Globus pallidus (tissue), 1 donor: ENCODE results near the gene TMEM127.
"Not testable (repeated sequence)": the region's sequence is repeated elsewhere in the genome, so short reads cannot be mapped to it uniquely, and the experiment has no call there.

Source experiments
- DNase-seq: peaks from one replicate; pipeline ENCODE4 v3.0.0-alpha.2; 2015; ENCODE audit warnings: low spot score

TMEM127 gene

GRCh38 chr2:96240341-96241038 lies 25.3 kb downstream of the TMEM127 start:
- no peak for DNase-seq

- DNase-seq, result no peak
Measured at GRCh38 chr2:96239745-96240264, 26.0 kb downstream of the TMEM127 start.

GRCh38 chr2:96239091-96239490 lies 26.7 kb downstream of the TMEM127 start:
- DNase-seq, result no peak

GRCh38 chr2:96238266-96238665 lies 27.5 kb downstream of the TMEM127 start:
- DNase-seq, result no peak

- DNase-seq, result no peak
Measured at GRCh38 chr2:96236882-96237281, 28.9 kb downstream of the TMEM127 start.

- no peak for DNase-seq
Measured at GRCh38 chr2:96233880-96234316, 31.9 kb downstream of the TMEM127 start.

GRCh38 chr2:96233436-96233835 lies 32.4 kb downstream of the TMEM127 start:
- DNase-seq, result no peak

- no peak for DNase-seq
Measured at GRCh38 chr2:96231316-96231715, 34.5 kb downstream of the TMEM127 start.

- DNase-seq, result peak; percentile 41
Measured at GRCh38 chr2:96225016-96225533, 40.7 kb downstream of the TMEM127 start.

GRCh38 chr2:96221106-96221505 lies 44.7 kb downstream of the TMEM127 start:
- not testable (repeated sequence) for DNase-seq

- DNase-seq, result not testable (repeated sequence)
Measured at GRCh38 chr2:96219959-96220358, 45.8 kb downstream of the TMEM127 start.

- no peak for DNase-seq
Measured at GRCh38 chr2:96218508-96219131, 47.2 kb downstream of the TMEM127 start.

GRCh38 chr2:96214554-96214953 lies 51.2 kb downstream of the TMEM127 start:
- no peak for DNase-seq

- no peak for DNase-seq
Measured at GRCh38 chr2:96213379-96213778, 52.4 kb downstream of the TMEM127 start.

- no peak for DNase-seq
Measured at GRCh38 chr2:96212339-96212738, 53.5 kb downstream of the TMEM127 start.

GRCh38 chr2:96209729-96210085 lies 56.1 kb downstream of the TMEM127 start:
- no peak for DNase-seq

- no peak for DNase-seq
Measured at GRCh38 chr2:96209011-96209728, 56.6 kb downstream of the TMEM127 start.

- peak; percentile 96 for DNase-seq
Measured at GRCh38 chr2:96208143-96209010, 57.4 kb downstream of the TMEM127 start, which contains the start of gene STARD7. TSS of gene STARD7 (minus strand) at chr2:96208827. CDS start at chr2:96208434, 393 bp downstream.

GRCh38 chr2:96207774-96208142 lies 58.0 kb downstream of the TMEM127 start:
- no peak for DNase-seq

- DNase-seq, result no peak
Measured at GRCh38 chr2:96207073-96207773, 58.6 kb downstream of the TMEM127 start.

- no peak for DNase-seq
Measured at GRCh38 chr2:96205888-96206287, 59.9 kb downstream of the TMEM127 start.
